HL-60 (cell line): Measurements from ENCODE around the gene FGF10.

ENCODE experiments used
- GABPA ChIP-seq: IDR thresholded peaks from 2 replicates; pipeline ENCODE4 v1.6.1; 2012; ENCODE audit warnings: low read depth
- POLR2AphosphoS5 ChIP-seq: IDR thresholded peaks from 2 replicates; pipeline ENCODE4 v1.6.1; 2012; ENCODE audit warnings: low read depth
- TF ChIP-seq, protein P1 (sequence below): IDR thresholded peaks from one replicate; pipeline ENCODE4 v1.5.1; 2011; ENCODE audit warnings: low read length, control low read depth, inconsistent platforms; ENCODE audit not compliant: insufficient read depth
- TF ChIP-seq, protein P2 (sequence below): IDR thresholded peaks from 2 replicates; pipeline ENCODE4 v1.6.1; 2012; ENCODE audit warnings: low read depth; ENCODE audit not compliant: insufficient replicate concordance

DNA sequence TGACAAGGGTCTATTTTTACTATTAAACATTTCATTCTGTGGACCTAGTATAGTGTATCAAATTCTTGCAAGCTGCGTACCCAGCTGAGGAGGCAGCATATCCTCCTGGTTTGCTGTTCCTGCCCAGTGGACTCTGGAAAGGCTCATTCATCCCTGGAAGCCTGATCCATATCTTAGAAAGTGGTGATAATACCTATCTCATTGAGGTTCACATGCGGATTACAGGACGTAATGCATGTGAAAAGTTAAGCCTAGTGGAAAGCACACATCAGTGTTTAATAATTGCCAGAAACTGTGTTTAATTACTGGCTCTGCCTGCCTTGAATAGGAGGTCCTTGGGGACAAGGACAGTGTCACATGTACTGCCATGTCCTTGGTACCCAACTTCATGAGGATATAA lies 132.0 kb downstream of the FGF10 start:
- TF ChIP-seq, protein P1, sequence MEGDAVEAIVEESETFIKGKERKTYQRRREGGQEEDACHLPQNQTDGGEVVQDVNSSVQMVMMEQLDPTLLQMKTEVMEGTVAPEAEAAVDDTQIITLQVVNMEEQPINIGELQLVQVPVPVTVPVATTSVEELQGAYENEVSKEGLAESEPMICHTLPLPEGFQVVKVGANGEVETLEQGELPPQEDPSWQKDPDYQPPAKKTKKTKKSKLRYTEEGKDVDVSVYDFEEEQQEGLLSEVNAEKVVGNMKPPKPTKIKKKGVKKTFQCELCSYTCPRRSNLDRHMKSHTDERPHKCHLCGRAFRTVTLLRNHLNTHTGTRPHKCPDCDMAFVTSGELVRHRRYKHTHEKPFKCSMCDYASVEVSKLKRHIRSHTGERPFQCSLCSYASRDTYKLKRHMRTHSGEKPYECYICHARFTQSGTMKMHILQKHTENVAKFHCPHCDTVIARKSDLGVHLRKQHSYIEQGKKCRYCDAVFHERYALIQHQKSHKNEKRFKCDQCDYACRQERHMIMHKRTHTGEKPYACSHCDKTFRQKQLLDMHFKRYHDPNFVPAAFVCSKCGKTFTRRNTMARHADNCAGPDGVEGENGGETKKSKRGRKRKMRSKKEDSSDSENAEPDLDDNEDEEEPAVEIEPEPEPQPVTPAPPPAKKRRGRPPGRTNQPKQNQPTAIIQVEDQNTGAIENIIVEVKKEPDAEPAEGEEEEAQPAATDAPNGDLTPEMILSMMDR = no peak
- TF ChIP-seq POLR2AphosphoS5 (no peak), GABPA (no peak)
- TF ChIP-seq, protein P2, sequence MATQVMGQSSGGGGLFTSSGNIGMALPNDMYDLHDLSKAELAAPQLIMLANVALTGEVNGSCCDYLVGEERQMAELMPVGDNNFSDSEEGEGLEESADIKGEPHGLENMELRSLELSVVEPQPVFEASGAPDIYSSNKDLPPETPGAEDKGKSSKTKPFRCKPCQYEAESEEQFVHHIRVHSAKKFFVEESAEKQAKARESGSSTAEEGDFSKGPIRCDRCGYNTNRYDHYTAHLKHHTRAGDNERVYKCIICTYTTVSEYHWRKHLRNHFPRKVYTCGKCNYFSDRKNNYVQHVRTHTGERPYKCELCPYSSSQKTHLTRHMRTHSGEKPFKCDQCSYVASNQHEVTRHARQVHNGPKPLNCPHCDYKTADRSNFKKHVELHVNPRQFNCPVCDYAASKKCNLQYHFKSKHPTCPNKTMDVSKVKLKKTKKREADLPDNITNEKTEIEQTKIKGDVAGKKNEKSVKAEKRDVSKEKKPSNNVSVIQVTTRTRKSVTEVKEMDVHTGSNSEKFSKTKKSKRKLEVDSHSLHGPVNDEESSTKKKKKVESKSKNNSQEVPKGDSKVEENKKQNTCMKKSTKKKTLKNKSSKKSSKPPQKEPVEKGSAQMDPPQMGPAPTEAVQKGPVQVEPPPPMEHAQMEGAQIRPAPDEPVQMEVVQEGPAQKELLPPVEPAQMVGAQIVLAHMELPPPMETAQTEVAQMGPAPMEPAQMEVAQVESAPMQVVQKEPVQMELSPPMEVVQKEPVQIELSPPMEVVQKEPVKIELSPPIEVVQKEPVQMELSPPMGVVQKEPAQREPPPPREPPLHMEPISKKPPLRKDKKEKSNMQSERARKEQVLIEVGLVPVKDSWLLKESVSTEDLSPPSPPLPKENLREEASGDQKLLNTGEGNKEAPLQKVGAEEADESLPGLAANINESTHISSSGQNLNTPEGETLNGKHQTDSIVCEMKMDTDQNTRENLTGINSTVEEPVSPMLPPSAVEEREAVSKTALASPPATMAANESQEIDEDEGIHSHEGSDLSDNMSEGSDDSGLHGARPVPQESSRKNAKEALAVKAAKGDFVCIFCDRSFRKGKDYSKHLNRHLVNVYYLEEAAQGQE = no peak
